Transverse colon (tissue), 4 donors: Measurements from ENCODE around the gene NR3C2. TPM values are rescaled to one million over a fixed set of nuclear protein-coding genes. Genes with fewer than 3 reads are reported as not detected.

ENCODE experiments used
- DNase-seq: peaks from one replicate; pipeline ENCODE4 v3.0.0-alpha.2; 2019
- H3K27ac ChIP-seq, 4 donors: fragments of 200-600 bp; sonication (generic); 2 replicates each; pipeline ENCODE4 v1.5.1; 2016 to 2018; ENCODE audit warnings: inconsistent platforms in 4 of 4
- H3K27me3 ChIP-seq: fragments of 200-600 bp; sonication (generic); 2 replicates; pipeline ENCODE4 v1.5.1; 2017; ENCODE audit warnings: inconsistent platforms
- H3K36me3 ChIP-seq, 4 donors: fragments of 200-600 bp; sonication (generic); 2 replicates each; pipeline ENCODE4 v1.5.1; 2017 to 2019; ENCODE audit warnings: inconsistent platforms in 4 of 4
- H3K4me1 ChIP-seq, 4 donors: fragments of 200-600 bp; sonication (generic); 2 replicates each; pipeline ENCODE4 v1.5.1; 2017 to 2020; ENCODE audit warnings: inconsistent platforms in 4 of 4
- H3K4me3 ChIP-seq, 4 donors: fragments of 200-600 bp; sonication (generic); 1 replicate in 1 of 4; 2 replicates in 3 of 4; pipeline versions ENCODE4 v1.5.1 to v1.6.1; 2017 to 2019; ENCODE audit warnings: inconsistent platforms in 4 of 4
- H3K9me3 ChIP-seq, 2 donors: fragments of 200-600 bp; sonication (generic); 2 replicates each; pipeline ENCODE4 v1.5.1; 2017 to 2019; ENCODE audit warnings: inconsistent platforms in 2 of 2
- EP300 ChIP-seq: sonication (generic); formaldehyde crosslinking; IDR thresholded peaks from one replicate; pipeline ENCODE4 v1.6.1; 2017; ENCODE audit warnings: antibody characterized with exemption, low read depth
- POLR2A ChIP-seq: fragments of 450-650 bp; IDR thresholded peaks from one replicate; pipeline ENCODE4 v1.6.1; 2016; ENCODE audit warnings: antibody characterized with exemption, mild to moderate bottlenecking, moderate library complexity
- POLR2AphosphoS5 ChIP-seq, 3 donors: sonication (generic); formaldehyde crosslinking; IDR thresholded peaks; one replicate each; pipeline ENCODE4 v1.6.1; 2016; ENCODE audit warnings: antibody characterized with exemption in 3 of 3
- WGBS, 2 donors: methylation state at CpG; one replicate each; pipeline ENCODE4 v1.1.5; 2018; ENCODE audit warnings: low coverage in 1 of 2; 5-methylcytosine and 5-hydroxymethylcytosine counted together
- in situ Hi-C, 4 donors: fragments of 200-750 bp; cut with MboI; loops; one replicate each; pipeline versions ENCODE4 v1.15.0 to v1.15.1; 2017; ENCODE audit warnings: low sequenced_read_pairs in 3 of 4, low pct_ligation_motif_present in 1 of 4, low pct_unique_long_range_greater_than_20kb in 1 of 4
- intact Hi-C: fragments of 100-400 bp; cut with DNase I; formaldehyde crosslinking; loops from one replicate; pipeline ENCODE4 v1.15.1; 2023; ENCODE audit warnings: low total_unique reads
- total RNA-seq, 4 donors: library from RNA; depleted of rRNA; stranded (reverse); fragments of >200 nt; gene quantifications; one replicate each; pipeline ENCODE4 v1.1.0, GENCODE V29; 2016
- TF ChIP-seq, protein P1 (sequence below), 5 experiments: fragments of 200-600 bp in 3 of 5; fragments of 450-650 bp in 2 of 5; sonication (generic) in 3 of 5; IDR thresholded peaks; 1 replicate in 2 of 5; 2 replicates in 3 of 5; pipeline ENCODE4 v1.5.1; 2016 to 2017; ENCODE audit warnings: antibody characterized with exemption in 5 of 5, inconsistent platforms in 3 of 5, mild to moderate bottlenecking in 2 of 5, moderate library complexity in 1 of 5

NR3C2 gene
- total RNA-seq, 4 donors from 2014 or later = 55.5 to 147 (median 125) TPM

DNA sequence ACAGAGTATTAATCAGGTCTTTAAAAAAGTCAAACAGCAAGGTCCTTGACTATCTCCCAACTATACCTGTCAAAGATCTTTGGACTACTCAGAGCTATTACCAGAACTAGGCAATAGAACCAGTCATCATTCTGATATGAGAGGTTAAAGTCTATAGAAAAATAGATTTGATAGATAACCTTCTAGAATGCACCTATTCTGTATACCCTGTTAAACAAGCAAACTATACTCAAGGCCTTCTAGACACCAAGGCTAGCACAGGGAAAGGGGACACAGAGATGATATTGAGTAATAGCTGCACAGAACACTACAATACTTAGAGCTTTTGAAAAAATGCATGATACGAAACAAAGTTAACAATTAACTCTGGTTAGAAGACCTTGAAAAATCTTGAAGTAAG is 149.5 kb downstream of the NR3C2 start:
- intact Hi-C loops = no loop called here

DNA sequence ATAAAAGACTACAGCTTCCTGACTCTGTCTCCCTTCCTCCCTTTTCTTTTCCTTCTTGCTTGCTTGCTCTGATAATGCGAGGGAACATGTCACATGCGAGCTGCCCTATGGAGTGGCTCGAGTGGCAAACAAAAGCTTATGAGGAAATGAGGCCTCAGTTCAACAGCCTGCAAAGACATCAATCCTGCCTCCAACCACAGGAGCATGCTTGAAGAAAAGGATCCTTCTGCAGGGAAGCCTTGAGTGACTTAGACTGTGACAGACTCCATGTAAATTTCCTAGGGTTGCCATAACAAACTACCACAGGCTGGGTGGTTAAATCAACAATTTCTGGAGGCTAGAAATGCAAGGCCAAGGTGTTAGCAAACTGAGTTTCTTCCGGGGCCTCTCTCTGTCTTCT is 152.5 kb downstream of the NR3C2 start:
- TF ChIP-seq EP300 = no peak
- TF ChIP-seq POLR2A = no peak
- TF ChIP-seq, protein P1, sequence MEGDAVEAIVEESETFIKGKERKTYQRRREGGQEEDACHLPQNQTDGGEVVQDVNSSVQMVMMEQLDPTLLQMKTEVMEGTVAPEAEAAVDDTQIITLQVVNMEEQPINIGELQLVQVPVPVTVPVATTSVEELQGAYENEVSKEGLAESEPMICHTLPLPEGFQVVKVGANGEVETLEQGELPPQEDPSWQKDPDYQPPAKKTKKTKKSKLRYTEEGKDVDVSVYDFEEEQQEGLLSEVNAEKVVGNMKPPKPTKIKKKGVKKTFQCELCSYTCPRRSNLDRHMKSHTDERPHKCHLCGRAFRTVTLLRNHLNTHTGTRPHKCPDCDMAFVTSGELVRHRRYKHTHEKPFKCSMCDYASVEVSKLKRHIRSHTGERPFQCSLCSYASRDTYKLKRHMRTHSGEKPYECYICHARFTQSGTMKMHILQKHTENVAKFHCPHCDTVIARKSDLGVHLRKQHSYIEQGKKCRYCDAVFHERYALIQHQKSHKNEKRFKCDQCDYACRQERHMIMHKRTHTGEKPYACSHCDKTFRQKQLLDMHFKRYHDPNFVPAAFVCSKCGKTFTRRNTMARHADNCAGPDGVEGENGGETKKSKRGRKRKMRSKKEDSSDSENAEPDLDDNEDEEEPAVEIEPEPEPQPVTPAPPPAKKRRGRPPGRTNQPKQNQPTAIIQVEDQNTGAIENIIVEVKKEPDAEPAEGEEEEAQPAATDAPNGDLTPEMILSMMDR (IDR thresholded peaks at IDR 0.05) = no peak
- no peak for TF ChIP-seq POLR2AphosphoS5 (IDR thresholded peaks at IDR 0.05)
- 63 to 64% methylated on average over 4 of the region's 4 CpGs for WGBS, 2 donors
- in situ Hi-C loops = no loop called here

More for the DNA sequence above, 149.5 kb downstream of the NR3C2 start:
- 43 to 45% methylated on average over 1 of the region's 1 CpG for WGBS, 2 donors
- H3K4me1 ChIP-seq = peaks cover 0 to 37% (median 6%) of the 10 kb centered on the region in 4 donors
- no peak for DNase-seq
- H3K9me3 ChIP-seq = no peaks in the 10 kb centered on the region
- no peaks in the 10 kb centered on the region for H3K36me3 ChIP-seq
- H3K4me3 ChIP-seq = no peak overlapping the region
- TF ChIP-seq EP300 (no peak), POLR2AphosphoS5 (IDR thresholded peaks at IDR 0.05) (no peak), POLR2A (no peak)
- TF ChIP-seq, protein P1 (IDR thresholded peaks at IDR 0.05) = no peak
- no peaks in the 10 kb centered on the region for H3K27me3 ChIP-seq
- in situ Hi-C loops = no loop called here
- no peak overlapping the region for H3K27ac ChIP-seq

DNA sequence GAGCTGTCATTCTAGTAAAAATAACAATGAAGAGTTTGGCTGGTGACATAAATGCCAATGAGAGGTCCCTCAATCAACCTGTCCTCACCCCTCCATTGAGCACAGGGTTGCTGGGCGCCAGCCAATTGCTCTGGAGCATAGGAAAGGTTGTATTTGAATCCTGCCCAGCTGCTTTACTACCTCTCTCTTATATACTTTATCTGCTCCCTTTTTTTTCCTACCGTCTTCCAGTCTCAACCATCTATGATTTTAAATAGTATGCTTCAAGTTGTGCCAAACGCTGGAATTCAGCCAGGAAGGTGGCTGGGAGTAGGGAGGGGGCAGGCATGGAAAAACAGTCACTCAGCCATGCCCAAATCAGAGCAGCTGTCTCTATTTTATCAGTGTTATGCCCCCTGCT is 153.8 kb downstream of the NR3C2 start:
- intact Hi-C loops = no loop called here
- no peaks in the 10 kb centered on the region for H3K36me3 ChIP-seq
- H3K27ac ChIP-seq = no peak overlapping the region
- in situ Hi-C loops = no loop called here
- no peaks in the 10 kb centered on the region for H3K27me3 ChIP-seq
- TF ChIP-seq, protein P1 (IDR thresholded peaks at IDR 0.05) = no peak
- TF ChIP-seq EP300 (no peak), POLR2A (no peak), POLR2AphosphoS5 (IDR thresholded peaks at IDR 0.05) (no peak)
- no peaks in the 10 kb centered on the region for H3K9me3 ChIP-seq
- H3K4me3 ChIP-seq = no peak overlapping the region
- WGBS, 2 donors = 39 to 62% methylated on average over 3 of the region's 3 CpGs
- peaks cover 0 to 65% (median 20%) of the 10 kb centered on the region in 4 donors for H3K4me1 ChIP-seq
- no peak for DNase-seq

More for the DNA sequence above, 152.5 kb downstream of the NR3C2 start:
- DNase-seq = no peak
- Histone ChIP-seq H3K27ac (no peak overlapping the region), H3K36me3 (no peaks in the 10 kb centered on the region), H3K27me3 (no peaks in the 10 kb centered on the region), H3K4me1 (peaks cover 0 to 62% (median 14%) of the 10 kb centered on the region in 4 donors), H3K4me3 (no peak overlapping the region), H3K9me3 (no peaks in the 10 kb centered on the region)
- intact Hi-C loops = no loop called here

DNA sequence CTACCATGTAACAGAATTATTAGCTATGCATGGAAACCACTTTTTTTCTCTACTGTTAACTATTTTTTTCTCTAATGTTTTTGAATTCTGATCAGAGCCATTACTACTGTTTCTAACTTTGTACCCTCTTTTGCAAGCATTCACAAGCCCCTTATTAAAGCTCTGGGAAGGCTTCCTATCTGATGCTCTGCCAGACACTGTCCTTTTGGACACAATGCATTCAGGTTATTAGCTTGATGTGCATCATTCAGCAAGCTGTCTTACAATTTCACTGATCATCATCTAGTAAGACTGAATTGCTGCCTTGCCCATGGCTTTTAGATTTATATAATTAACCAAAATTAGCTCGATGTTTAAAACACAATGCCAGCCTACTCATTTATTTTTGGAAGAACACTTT is 155.1 kb downstream of the NR3C2 start:
- no peaks in the 10 kb centered on the region for H3K36me3 ChIP-seq
- WGBS, 2 donors = 64 to 78% methylated on average over 1 of the region's 1 CpG
- intact Hi-C loops (no loop called here), in situ Hi-C loops (no loop called here)
- H3K9me3 ChIP-seq = no peaks in the 10 kb centered on the region
- TF ChIP-seq, protein P1 (IDR thresholded peaks at IDR 0.05) = no peak
- no peak for TF ChIP-seq EP300
- H3K4me1 ChIP-seq = peaks cover 0 to 66% (median 22%) of the 10 kb centered on the region in 4 donors
- no peaks in the 10 kb centered on the region for H3K27me3 ChIP-seq
- DNase-seq = no peak
- no peak overlapping the region for H3K27ac ChIP-seq
- no peak overlapping the region for H3K4me3 ChIP-seq
